ENCODE data around the gene PROC. TPM values are rescaled to one million over a fixed set of nuclear protein-coding genes. Genes with fewer than 3 reads are reported as not detected.

The PROC gene
- total and polyA plus RNA-seq, 2 of the 4 experiments (the other 2 are of a cell fraction), result 0.07 TPM; not detected in 1

DNA sequence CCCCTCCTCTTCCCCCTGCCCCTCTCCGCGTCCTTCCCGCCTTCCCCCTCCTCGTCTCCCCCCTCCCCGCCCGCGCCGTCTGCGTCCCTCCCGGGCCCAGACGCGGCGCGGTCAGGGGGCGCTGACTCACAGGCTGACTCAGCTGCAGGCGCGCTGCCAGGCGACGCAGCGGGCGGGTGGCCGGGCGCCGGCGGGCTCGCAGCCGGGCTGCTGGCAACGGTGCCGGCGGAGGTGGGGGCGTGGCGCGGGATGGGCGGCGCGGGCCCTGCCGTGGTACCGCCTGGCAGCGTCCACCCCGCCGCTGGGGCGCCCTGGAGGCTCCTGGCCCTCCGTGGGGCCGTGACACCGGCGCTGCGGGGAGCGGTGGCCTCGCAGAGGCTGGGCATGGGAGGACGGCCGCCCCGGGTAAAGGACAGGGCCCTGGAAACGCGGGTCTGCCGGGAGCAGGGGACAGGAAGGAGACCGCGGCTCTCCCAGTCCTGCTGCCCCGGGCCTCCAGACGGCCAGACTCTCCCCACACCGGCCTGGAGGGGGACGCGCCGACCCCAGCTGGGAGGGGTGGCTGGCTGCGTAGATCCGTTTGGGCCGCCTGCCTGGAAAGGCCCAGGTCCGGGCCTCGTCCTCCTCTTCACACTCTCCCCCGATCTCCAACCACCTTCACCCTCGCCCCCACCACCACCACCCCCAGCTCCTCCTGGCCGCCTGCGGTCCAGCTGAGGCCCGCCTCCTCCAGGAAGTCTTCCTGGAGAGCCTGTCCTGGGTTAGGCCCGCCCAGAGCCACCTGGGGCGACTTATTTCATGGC lies 10.0 kb upstream of the PROC start:
- Histone ChIP-seq H3K56ac (ENCODE audit: extremely low read depth, insufficient read depth, low read length) (peak overlapping the region; percentile 43; the same call in 1 of the 2 replicates), H3K27ac (ENCODE audit: insufficient read depth, low read length) (peak overlapping the region; percentile 72), H3K14ac (replicated peaks; ENCODE audit: low read depth, low read length) (peak overlapping the region; percentile 51), H2BK5ac (ENCODE audit: low read depth, low read length, poor library complexity, severe bottlenecking) (peak overlapping the region; percentile 81), H2BK15ac (ENCODE audit: low read depth, low read length) (peak overlapping the region; percentile 23; the same call in 2 of the 3 replicates), H3K18ac (ENCODE audit: low read depth, low read length) (peak overlapping the region; percentile 14), H3K4me3 (ENCODE audit: insufficient read depth, low read depth, low read length) (peak overlapping the region; percentile 28), H3K4me2 (ENCODE audit: low read depth, low read length) (peak overlapping the region; percentile 1; the same call in 1 of the 2 replicates), H2AK5ac (ENCODE audit: low read depth, low read length) (peak overlapping the region; percentile 74), H3K79me1 (ENCODE audit: low read depth in 1 of 2, low read length in 2 of 2) (peaks cover 0 to 6% of the 10 kb centered on the region in 2 experiments; a peak in 1 of 4 replicates), H3K36me3 (ENCODE audit: control insufficient read depth, insufficient read depth, low read length) (no peaks in the 10 kb centered on the region), H4K8ac (ENCODE audit: low read depth in 2 of 2, low read length in 2 of 2) (peak overlapping the region; percentile 68 to 86; a peak in 3 of 4 replicates), H4K20me1 (ENCODE audit: insufficient read depth, low read length) (no peaks in the 10 kb centered on the region), H4K91ac (ENCODE audit: insufficient read depth, low read depth, low read length) (peak overlapping the region; percentile 72), H3K27me3 (ENCODE audit: control insufficient read depth, insufficient read depth, low read length) (no peaks in the 10 kb centered on the region), H3K9ac (ENCODE audit: low read depth, low read length) (peak overlapping the region; percentile 29), H3K9me1 (ENCODE audit: insufficient read depth, low read length) (peaks cover 19% of the 10 kb centered on the region), H2BK20ac (ENCODE audit: low read depth, low read length) (0 out of 2 replicates have a peak overlapping the region, but pooled peaks have one; percentile 57), H3K4me1 (ENCODE audit: control insufficient read depth, insufficient read depth, low read length) (peaks cover 11% of the 10 kb centered on the region), H2AK9ac (replicated peaks; ENCODE audit: low read depth, low read length, poor library complexity) (peak overlapping the region; percentile 60), H2AFZ (replicated peaks; ENCODE audit: low read length, poor library complexity) (peak overlapping the region; percentile 89), H2BK120ac (ENCODE audit: low read depth, low read length) (peak overlapping the region; percentile 69), H3K9me3 (ENCODE audit: control insufficient read depth, insufficient read depth, low read length) (no peaks in the 10 kb centered on the region), H4K5ac (ENCODE audit: low read depth, low read length) (peak overlapping the region; percentile 43), H3K4ac (ENCODE audit: low read depth, low read length) (peak overlapping the region; percentile 83), H3K23ac (ENCODE audit: low read depth, low read length) (no peak overlapping the region)
- intact Hi-C loops (cut with micrococcal nuclease), result loop anchor here (1.0 kb wide), 1 partner anchor 182 kb away; no protein-coding TSS in a partner anchor
- 5% methylated on average over 23 of the region's 75 CpGs; no CpG with 5 or more reads in 1 of the 2 experiments for WGBS, 2 experiments (ENCODE audit: extremely low coverage in 2 of 2, insufficient read length in 1 of 2)
- ChIA-PET CTCF (no interaction called here), POLR2A (ENCODE audit: unreplicated experiment) (no interaction called here)
- DNase-seq (peak; percentile 85), ATAC-seq (ENCODE audit: low read depth) (peak; percentile 93)
- dilution Hi-C loops (cut with HindIII; ENCODE audit: low sequenced_read_pairs, unreplicated experiment), result no loop called here
- in situ Hi-C loops (cut with MboI; ENCODE audit: low sequenced_read_pairs), result no loop called here
- BruUV-seq (replicated peaks), result no TSS peak
- TF ChIP-seq, protein P1, sequence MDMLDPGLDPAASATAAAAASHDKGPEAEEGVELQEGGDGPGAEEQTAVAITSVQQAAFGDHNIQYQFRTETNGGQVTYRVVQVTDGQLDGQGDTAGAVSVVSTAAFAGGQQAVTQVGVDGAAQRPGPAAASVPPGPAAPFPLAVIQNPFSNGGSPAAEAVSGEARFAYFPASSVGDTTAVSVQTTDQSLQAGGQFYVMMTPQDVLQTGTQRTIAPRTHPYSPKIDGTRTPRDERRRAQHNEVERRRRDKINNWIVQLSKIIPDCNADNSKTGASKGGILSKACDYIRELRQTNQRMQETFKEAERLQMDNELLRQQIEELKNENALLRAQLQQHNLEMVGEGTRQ (IDR thresholded peaks at IDR 0.05; ENCODE audit: low read depth, low read length), result no peak
- TF ChIP-seq POLR2A (IDR thresholded peaks at IDR 0.05; ENCODE audit: low read depth, low read length) (peak; percentile 61), BHLHE40 (IDR thresholded peaks at IDR 0.05; ENCODE audit: low read depth, low read length) (0 out of 2 replicates have a peak, but pooled peaks have one; percentile 18), NFE2L2 (IDR thresholded peaks at IDR 0.05; ENCODE audit: low read depth, low read length) (peak; percentile 57; the same call in 1 of the 2 replicates), MAFK (IDR thresholded peaks at IDR 0.05; ENCODE audit: low read depth, low read length) (peak; percentile 23; the same call in 1 of the 2 replicates), MAZ (IDR thresholded peaks at IDR 0.05; ENCODE audit: borderline replicate concordance, low read depth, low read length) (peak; percentile 97), FOS (IDR thresholded peaks at IDR 0.05; ENCODE audit: low read depth, low read length) (peak; percentile 98), CHD1 (IDR thresholded peaks at IDR 0.05; ENCODE audit: low read depth, low read length) (0 out of 2 replicates have a peak, but pooled peaks have one; percentile 41), SMC3 (IDR thresholded peaks at IDR 0.05; ENCODE audit: low read depth, low read length) (no peak), MXI1 (IDR thresholded peaks at IDR 0.05; ENCODE audit: borderline replicate concordance, low read depth, low read length) (peak; percentile 53; the same call in 1 of the 2 replicates)
- TF ChIP-seq, protein P2, sequence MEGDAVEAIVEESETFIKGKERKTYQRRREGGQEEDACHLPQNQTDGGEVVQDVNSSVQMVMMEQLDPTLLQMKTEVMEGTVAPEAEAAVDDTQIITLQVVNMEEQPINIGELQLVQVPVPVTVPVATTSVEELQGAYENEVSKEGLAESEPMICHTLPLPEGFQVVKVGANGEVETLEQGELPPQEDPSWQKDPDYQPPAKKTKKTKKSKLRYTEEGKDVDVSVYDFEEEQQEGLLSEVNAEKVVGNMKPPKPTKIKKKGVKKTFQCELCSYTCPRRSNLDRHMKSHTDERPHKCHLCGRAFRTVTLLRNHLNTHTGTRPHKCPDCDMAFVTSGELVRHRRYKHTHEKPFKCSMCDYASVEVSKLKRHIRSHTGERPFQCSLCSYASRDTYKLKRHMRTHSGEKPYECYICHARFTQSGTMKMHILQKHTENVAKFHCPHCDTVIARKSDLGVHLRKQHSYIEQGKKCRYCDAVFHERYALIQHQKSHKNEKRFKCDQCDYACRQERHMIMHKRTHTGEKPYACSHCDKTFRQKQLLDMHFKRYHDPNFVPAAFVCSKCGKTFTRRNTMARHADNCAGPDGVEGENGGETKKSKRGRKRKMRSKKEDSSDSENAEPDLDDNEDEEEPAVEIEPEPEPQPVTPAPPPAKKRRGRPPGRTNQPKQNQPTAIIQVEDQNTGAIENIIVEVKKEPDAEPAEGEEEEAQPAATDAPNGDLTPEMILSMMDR (conservative IDR thresholded peaks at IDR 0.05; ENCODE audit: low read depth, low read length), result no peak

All from IMR-90 (cell line).